HG03066 (cell line): ENCODE measurements around the gene SLC47A2.

Experiments used
- ATAC-seq: cut with Tn5 transposase; IDR thresholded peaks from one replicate; pipeline ENCODE4 v1.9.1; 2021; ENCODE audit warnings: low read depth; ENCODE audit not compliant: unreplicated experiment

SLC47A2 gene

DNA sequence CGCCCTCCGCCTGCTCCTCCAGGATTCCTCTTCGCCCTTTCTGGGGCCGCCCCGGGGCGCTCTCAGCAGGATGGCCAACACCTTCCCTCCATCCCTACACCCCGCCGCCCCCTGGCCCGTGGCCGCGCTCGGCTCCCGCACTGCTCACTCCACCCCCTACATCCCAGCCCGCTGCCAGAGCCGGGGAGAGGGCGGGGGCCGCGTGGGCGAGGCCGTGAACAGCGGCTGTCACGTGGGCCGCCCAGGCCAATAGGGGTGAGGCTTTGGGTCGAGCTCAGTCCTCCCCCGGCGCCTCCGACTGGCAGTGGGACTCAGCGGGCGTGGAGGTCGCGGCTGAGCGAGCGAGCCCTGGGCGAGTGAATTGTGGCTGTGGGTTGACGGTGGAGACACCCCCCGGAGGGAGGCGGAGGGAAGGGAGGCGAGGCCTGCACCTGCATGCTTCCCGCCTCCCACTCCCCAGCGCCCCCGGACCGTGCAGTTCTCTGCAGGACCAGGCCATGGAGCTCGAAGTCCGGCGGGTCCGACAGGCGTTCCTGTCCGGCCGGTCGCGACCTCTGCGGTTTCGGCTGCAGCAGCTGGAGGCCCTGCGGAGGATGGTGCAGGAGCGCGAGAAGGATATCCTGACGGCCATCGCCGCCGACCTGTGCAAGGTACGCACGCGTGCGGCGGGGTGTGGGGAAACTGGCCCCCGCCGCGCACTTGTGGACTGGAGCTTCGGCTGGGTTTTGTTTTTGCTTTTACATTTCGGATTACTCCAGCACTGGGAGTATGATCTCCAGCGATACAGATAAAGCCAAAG, 67.7 kb downstream of the SLC47A2 start, which contains the start of gene ALDH3A2:
Gene ALDH3A2 (plus strand): TSS at position 277 of the 799 bp plus-strand sequence. CDS start 221 bp downstream, at position 498.
- ATAC-seq = peak; percentile 82

DNA sequence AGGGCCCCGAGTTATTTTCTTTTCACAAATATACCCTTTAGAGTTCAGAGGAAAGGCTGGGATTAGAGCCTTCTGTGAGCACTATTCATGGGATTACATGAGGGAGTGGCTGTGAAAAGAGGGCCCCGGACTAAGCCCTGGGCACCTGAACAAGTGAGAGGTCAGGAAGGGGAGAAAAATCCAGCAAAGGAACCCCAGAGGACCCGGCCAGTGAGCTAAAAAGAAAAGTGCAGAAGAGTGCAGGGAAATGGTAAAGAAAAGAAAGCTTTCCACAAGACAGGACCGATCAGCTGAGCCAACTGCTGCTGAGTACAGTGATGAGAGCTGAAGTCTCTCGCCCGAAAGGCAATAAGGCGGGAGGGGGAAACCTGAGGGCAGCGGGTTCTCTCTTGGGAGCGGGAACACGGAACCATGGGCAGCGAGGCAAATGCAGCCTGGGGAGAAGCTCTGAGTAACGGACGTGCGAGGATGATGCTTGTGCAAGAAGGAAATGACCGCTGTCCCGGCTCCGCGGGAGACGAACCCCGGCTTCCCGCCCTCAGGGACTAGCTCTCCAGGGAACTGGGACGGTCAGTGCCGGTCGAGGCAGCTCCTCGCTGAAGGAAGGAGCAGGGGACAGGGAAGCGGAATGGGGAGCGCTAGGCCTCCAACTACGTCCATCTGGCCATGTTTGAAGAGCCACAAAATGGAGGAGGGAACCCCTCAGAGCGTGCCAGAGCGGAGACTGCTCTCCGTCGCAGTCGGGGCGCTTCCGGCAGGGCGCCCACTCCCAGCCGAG, 68.5 kb downstream of the SLC47A2 start:
- ATAC-seq = peak; percentile 16

DNA sequence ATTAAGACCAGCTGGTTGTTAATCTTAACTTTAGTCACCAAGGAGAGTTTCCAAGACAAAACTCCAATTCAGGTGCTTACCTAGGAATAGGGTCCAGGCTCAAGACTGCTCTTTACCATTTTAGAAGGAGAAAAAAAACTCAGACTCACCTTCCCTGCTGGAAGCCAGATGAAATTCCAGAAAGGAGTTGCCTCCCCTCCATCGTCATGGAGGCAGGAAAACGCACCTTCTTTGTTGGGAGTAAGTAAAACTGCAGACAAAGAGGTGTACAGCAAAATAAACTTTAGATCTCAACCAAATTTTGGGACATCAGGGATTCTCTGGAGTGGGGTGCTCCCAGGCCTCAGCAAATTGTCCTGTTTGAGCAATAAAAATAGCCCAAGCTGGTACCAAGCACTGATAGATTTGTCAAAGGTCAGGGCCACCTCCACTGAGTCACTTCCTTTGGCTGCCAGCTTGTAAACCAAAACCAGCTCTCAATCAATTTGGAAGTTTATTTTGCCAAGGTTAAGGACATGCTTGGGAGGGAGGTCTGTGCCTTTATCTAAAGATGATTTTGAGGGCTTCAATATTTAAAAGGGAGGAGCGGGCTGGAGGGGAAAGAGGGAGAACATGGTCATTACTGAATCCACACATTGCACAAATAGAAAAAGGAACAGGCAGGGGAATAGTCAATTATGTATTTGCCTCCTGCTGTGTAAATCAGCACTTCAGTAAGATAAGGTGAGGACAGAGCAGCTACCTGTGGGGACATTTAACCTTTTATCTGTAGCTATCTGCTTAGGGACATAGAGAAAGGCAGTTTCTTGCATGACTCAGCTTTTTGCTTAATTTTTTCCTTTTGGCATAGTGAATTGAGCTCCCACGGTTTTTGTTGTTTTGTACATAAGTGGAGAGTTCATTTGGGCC, 69.3 kb downstream of the SLC47A2 start:
- ATAC-seq = no peak

DNA sequence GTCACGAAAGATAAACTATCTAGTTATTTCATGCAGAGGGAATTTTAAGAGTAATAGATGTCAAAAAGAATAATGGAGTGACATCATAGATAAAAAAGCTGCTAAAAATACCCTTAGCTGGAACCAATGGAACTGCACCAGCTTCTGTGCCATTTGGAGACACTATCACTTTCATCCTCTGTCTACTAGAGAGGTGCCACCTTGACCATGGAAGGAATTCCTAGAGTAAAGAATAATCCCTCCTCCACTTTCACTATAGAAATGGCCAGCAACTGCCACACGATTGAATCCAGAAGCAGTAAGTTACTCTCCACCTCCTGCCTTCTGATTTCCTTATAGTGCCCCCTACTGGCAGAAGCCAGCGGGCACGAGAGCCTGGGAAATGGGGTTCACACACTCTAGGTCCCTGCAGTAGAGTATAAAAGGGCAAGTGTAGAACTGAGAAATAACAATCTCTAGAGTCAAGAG, 70.6 kb downstream of the SLC47A2 start:
- ATAC-seq = no peak

DNA sequence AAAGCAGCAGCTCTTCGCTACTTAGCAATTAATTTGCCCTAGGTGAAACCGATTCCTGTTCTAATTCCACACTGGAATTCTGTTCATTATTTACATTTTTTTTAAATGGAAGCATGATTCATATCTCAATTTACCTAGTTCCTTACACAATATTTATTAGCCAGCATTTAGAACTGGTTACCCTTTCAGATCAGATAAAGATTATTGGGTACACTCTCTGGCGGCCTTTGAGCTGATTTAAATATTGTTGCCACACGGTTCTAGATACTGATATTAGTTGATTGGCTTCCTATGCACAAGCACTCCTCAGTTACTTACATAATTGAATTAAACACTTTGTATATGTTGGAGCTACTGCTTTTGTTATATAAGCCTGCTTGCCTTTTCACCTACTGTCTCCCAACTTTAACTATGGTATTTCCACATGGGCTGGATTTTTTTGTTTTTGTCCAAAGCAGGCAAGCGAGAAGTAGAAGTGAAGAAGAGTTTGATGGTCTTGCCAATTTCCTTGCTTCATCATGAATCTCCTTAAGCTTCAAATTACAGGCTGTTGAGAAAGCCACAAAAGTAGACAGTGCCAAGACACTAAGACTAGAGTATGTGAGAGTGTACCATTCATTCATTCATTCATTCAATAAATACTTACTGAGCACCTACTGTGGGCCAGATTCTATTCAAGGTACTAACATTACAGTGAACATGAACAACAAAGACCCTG, 71.7 kb downstream of the SLC47A2 start:
- no peak for ATAC-seq

DNA sequence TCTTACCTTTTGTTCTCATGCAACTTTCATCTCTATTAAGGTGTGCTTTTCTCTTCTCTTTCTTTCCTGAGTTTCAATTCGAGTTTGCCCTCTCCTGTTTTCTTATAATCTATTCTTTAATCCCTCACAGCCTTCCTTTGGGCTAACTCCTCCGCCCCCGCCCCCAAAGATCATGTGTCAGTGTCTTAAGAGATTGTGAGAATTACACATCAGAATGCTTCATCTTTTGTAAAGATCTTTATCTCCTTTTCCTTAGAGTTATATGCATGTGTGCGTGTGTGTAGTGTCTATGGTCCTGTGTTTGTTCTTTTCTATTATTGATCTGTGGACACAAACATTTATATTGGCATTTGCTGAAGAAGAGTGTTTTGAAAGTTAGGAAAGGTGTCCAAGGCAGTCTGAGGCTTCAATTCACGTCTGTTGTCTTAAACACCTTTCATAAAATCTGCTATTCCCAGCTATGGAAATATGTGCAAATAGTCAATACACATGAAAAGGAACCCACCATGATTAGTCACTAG, 74.0 kb downstream of the SLC47A2 start:
- ATAC-seq = no peak

DNA sequence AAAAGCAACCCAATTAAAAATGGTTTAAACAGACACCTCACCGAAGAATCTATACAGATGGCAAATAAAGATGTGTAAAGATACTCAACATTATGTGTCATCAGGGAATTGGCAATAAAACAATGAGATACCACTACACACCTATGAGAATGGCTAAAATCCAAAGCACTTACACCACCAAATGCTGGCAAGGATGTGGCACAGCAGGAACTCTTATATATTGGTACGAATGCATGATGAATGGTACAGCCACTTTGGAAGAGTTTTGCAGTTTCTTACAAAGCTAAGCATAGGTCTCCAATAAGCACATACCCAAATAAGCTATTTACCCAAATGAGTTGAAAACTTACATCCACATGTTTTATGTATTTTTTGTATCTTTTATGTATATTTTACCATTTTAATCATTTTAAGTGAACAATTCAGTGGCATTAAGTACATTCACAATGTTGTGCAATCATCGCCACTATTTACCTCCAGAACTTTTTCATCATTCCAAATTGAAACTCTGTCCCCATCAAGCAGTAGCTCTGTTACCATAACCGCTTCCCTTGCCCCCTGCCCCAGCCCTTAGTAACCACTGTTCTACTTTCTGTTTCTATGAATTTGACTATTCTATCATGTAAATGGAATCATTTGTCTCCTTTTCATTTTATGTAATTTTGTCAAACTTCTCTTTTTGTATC, 74.6 kb downstream of the SLC47A2 start:
- ATAC-seq = no peak

DNA sequence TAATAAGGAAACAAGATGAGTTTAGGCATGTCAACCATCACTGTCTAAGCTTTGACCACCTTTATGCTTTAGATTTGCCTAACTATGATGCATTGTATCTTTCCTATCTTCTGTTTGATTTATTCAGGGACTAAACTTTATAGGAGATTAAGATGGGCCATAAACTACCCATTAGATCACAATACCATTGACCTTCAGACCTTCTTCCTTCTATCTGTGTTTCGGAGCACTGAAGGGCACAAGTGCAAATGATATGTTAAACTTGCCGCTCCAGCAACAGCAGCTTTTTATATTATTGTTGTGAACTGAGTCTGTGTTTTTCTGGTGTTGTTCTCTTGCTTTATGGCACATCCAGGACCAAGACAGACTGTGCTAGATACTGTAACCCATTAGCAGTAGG, 84.5 kb downstream of the SLC47A2 start:
- ATAC-seq = no peak

DNA sequence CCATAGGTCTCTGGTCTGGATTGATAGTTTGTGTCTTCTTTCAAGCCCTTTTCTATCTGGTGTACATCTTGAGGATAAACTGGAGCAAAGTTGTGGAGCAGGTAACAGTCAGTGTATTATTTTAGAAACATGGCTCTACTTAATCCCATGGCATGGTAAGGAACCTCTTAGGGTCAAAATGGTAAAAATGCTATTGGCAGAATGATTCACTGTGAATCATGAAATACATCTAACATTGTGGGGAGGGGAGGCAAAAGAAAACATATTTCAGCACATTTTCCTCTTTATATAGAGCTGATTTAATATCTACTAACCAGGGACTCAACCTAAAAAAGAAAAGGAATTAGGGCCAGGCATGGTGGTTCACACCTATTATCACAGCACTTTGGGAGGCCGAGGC, 85.7 kb downstream of the SLC47A2 start:
- ATAC-seq = no peak

DNA sequence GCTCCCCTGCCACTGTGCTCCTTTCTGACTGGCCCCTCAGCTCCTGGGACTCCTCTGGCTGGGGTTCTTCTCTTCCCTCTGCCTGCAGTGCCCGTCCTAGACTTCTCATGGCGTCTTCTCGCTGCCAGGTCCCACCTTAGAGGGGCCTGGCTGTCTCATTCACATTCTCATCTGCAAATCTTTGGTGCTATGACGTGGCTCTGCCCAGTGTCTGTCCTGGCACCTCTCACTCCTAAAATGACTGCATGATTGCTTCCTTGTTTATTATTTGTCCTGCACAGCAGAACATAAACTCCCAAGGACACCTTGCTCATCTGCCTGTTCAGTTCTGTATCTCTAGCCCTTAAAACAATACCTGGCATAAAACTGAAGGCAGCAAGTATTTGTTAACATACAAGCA, 86.3 kb downstream of the SLC47A2 start:
- no peak for ATAC-seq

DNA sequence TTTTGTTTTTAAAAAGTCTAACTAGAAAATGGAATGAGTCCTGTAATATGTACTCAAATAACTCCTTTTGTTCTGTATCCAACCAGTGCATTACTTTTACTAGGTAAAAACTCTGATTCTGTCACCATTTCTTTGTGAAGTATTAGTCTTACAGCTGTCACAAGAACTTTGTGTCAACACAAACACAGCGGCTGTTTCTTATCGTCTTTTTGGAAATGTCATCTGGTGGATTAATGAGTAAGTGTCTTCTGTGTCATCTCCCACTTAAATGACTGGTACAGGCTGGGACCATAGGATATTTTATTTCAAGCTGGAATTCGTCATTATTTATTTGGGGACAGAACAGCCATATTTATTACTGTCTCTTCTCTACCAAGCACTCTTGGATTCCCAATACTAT, 86.9 kb downstream of the SLC47A2 start:
- ATAC-seq = no peak
